GM12801 (cell line): ENCODE measurements around the gene MYL6.

Experiments used
- TF ChIP-seq, protein P1 (sequence below): IDR thresholded peaks from one replicate; pipeline ENCODE4 v1.5.1; 2011; ENCODE audit warnings: control low read depth; ENCODE audit not compliant: insufficient read length; ENCODE audit errors: extremely low read depth

The MYL6 gene

DNA sequence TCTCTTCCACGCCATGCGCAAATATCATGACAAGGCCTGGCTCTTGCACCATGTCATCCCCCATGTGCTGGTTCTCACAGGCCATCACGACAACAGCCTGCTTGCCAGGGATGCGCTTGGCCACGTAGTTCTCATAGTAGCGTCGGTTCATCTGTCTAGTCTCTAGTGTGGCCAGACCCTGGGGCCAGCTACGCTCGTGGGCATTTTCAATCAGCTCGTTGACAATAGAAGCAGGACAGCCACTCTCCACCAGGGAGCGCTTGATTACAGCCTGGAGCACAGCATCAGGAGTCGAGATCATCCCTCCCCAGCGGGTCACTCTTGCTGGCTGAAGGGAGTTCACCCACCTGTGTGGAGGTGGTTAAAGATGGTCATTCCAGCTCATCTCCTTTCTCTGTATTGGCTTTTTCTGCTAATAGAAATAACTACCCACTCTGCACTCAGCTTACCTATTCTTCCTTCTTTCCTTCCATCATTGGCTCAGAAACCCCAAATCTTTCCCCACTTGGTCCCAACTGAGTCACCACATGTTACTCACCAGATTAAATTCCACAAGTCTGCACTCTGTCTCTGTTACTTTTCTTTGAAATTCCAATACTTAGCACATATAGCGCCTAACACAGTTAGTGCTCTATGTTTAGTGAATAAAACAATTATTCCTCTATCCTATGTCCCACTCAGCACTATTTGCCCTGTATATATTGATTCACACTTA, 48.5 kb downstream of the MYL6 start:
- TF ChIP-seq, protein P1, sequence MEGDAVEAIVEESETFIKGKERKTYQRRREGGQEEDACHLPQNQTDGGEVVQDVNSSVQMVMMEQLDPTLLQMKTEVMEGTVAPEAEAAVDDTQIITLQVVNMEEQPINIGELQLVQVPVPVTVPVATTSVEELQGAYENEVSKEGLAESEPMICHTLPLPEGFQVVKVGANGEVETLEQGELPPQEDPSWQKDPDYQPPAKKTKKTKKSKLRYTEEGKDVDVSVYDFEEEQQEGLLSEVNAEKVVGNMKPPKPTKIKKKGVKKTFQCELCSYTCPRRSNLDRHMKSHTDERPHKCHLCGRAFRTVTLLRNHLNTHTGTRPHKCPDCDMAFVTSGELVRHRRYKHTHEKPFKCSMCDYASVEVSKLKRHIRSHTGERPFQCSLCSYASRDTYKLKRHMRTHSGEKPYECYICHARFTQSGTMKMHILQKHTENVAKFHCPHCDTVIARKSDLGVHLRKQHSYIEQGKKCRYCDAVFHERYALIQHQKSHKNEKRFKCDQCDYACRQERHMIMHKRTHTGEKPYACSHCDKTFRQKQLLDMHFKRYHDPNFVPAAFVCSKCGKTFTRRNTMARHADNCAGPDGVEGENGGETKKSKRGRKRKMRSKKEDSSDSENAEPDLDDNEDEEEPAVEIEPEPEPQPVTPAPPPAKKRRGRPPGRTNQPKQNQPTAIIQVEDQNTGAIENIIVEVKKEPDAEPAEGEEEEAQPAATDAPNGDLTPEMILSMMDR, result no peak

DNA sequence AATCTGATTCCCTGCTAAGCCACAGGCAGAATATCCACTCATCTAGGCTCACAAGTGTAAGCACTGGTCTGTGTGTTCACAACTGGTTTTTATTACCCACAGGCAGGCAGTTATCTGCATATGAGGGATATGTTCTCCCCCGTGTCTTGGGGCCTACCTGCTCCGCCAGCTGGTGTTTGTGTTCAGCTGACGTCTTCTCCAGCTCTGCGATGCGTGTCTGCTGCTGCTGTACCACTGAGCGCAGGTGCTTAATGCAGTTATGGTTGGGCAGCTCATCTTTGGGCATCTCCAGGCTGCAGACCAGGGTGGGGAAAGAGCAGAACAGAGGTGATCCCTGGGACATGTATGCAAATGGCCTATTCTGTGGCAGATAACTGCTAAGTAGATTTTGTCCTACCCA, 49.8 kb downstream of the MYL6 start:
- TF ChIP-seq, protein P1, result no peak
